Sigmoid colon (tissue), 7 donors: Measurements from ENCODE around the gene RNU7-1. TPM values are rescaled to one million over a fixed set of nuclear protein-coding genes. Genes with fewer than 3 reads are reported as not detected.

Source experiments
- DNase-seq: peaks from one replicate; pipeline ENCODE4 v3.0.0-alpha.2; 2019
- H3K27ac ChIP-seq, 4 donors: fragments of 200-600 bp; sonication (generic); one replicate each; pipeline ENCODE4 v1.5.1; 2016 to 2019; ENCODE audit warnings: mild to moderate bottlenecking in 1 of 4
- H3K27me3 ChIP-seq, 3 donors: fragments of 200-600 bp; sonication (generic); one replicate each; pipeline ENCODE4 v1.5.1; 2019; ENCODE audit warnings: mild to moderate bottlenecking in 1 of 3
- H3K36me3 ChIP-seq, 4 donors: fragments of 200-600 bp; sonication (generic); one replicate each; pipeline ENCODE4 v1.5.1; 2016 to 2019
- H3K4me1 ChIP-seq, 4 donors: fragments of 200-600 bp; sonication (generic); one replicate each; pipeline ENCODE4 v1.5.1; 2017 to 2019
- H3K4me3 ChIP-seq, 4 donors: fragments of 200-600 bp; sonication (generic); one replicate each; pipeline ENCODE4 v1.5.1; 2017 to 2019; ENCODE audit warnings: mild to moderate bottlenecking in 2 of 4, moderate library complexity in 1 of 4
- H3K9me3 ChIP-seq, 4 donors: fragments of 200-600 bp in 3 of 4; sonication (generic) in 3 of 4; one replicate each; pipeline versions ENCODE4 v1.5.1 to v1.6.1; 2013 to 2019
- CTCF ChIP-seq, 4 experiments: fragments of 450-650 bp in 3 of 4; fragments of 200-600 bp in 1 of 4; IDR thresholded peaks; one replicate each; pipeline ENCODE4 v1.5.1; 2016 to 2019; ENCODE audit warnings: antibody characterized with exemption in 4 of 4, mild to moderate bottlenecking in 3 of 4, moderate library complexity in 2 of 4
- EP300 ChIP-seq, 4 donors: sonication (generic); formaldehyde crosslinking; IDR thresholded peaks; one replicate each; pipeline ENCODE4 v1.6.1; 2017; ENCODE audit warnings: antibody characterized with exemption in 4 of 4
- POLR2A ChIP-seq, 2 donors: fragments of 450-650 bp; IDR thresholded peaks; one replicate each; pipeline ENCODE4 v1.6.1; 2016; ENCODE audit warnings: antibody characterized with exemption in 2 of 2, mild to moderate bottlenecking in 2 of 2, moderate library complexity in 2 of 2
- POLR2AphosphoS5 ChIP-seq, 4 donors: sonication (generic); formaldehyde crosslinking; IDR thresholded peaks; one replicate each; pipeline ENCODE4 v1.6.1; 2017; ENCODE audit warnings: antibody characterized with exemption in 4 of 4
- WGBS, 2 donors: extraction: QIAGEN DNeasy Blood & Tissue Kit; methylation state at CpG; one replicate each; pipeline ENCODE4 v1.1.7; 2013; 5-methylcytosine and 5-hydroxymethylcytosine counted together
- intact Hi-C: fragments of 100-400 bp; cut with DNase I; formaldehyde crosslinking; loops from one replicate; pipeline ENCODE4 v1.15.1; 2023
- polyA plus RNA-seq, 3 donors: library from polyadenylated mRNA; stranded (reverse); fragments of 200-250 nt; gene quantifications; one replicate each; pipeline ENCODE4 v1.2.3, GENCODE V29; 2013
- total RNA-seq, 4 donors: library from RNA; depleted of rRNA; stranded (reverse); fragments of >200 nt; gene quantifications; one replicate each; pipeline ENCODE4 v1.1.0, GENCODE V29; 2016
- donor health status: healthy with polysubstance abuse.
- donor health status: Bipolar disorder and iron deficiency.
- donor health status: healthy.

RNU7-1 gene
- total and polyA plus RNA-seq, 7 donors: not detected

DNA sequence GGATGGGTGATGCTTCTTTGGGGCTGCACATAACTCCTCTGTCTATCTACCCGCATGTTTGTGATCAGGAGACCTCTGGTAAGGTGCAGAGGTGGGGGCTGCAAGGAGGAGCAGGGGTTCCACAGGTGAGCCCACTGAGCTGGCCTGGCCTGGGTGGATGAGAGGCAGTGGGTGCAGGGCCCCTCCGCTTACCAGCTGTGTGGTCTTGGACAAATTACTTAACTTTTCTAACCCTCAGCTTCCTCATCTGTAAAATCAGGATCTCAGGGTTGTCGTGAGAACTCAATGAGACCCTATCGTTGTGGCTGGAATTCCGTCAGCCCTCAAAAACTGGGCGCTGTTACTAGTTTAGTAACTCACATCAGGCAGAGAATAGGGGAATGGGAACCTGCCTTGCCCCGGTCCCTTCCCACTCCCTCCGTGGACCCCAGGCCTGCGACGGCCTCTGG is 15.0 kb downstream of the RNU7-1 start:
- Histone ChIP-seq H3K9me3 (no peaks in the 10 kb centered on the region), H3K4me3 (no peak overlapping the region), H3K4me1 (peaks cover 0 to 36% (median 26%) of the 10 kb centered on the region in 4 donors), H3K27me3 (no peaks in the 10 kb centered on the region), H3K27ac (peak overlapping the region in 1 of 4 donors; percentile 50), H3K36me3 (no peaks in the 10 kb centered on the region)
- peak; percentile 62 for DNase-seq
- intact Hi-C loops: no loop called here
- TF ChIP-seq CTCF (IDR thresholded peaks at IDR 0.05): no peak
- no peak for TF ChIP-seq POLR2A (IDR thresholded peaks at IDR 0.05)
- no peak for TF ChIP-seq EP300 (IDR thresholded peaks at IDR 0.05)
- TF ChIP-seq POLR2AphosphoS5 (IDR thresholded peaks at IDR 0.05): no peak
- WGBS, 2 donors: 48 to 84% methylated on average over 10 of the region's 10 CpGs

DNA sequence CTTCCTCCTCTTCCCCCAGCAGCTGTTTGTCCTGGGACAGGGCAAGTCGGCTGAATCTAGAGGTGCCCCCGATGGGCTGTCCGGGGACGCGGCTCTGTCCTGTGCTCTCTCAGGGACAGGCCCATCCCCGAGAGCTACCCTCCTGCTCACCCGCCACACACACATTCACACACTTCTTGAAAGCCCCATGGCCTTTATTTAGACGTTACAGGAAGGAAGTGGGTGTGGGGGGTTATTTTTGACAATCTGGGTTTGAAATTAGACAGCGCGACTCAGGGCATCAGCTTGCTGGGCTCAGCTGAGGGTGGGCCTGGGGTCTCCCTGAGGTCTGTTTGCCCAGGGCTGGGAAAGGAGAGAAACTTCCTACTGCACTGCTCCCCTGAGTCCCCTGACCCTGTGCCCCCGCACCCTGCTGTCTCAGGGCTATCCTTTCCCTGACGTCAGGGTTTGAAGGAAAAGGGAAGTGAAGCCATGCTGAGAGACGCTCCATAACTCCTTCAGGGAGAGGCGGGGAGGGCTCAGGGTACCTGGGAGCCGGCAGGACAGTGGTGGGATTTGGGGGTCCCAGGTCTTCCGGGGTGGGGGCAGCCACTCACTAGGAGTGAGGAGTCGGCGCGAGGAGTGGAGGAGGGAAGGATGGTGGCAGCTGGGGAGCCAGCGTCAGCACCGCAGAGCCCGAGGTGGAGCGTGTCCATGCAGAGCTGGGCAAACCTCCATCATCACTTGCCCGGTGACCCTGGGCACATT is 15.6 kb downstream of the RNU7-1 start:
- Histone ChIP-seq H3K9me3 (no peaks in the 10 kb centered on the region), H3K36me3 (no peaks in the 10 kb centered on the region), H3K27me3 (no peaks in the 10 kb centered on the region), H3K27ac (peak overlapping the region in 1 of 4 donors; percentile 50), H3K4me3 (no peak overlapping the region), H3K4me1 (peaks cover 0 to 36% (median 25%) of the 10 kb centered on the region in 4 donors)
- DNase-seq: peak; percentile 68
- WGBS, 2 donors: 44 to 84% methylated on average over 24 of the region's 24 CpGs
- TF ChIP-seq CTCF (IDR thresholded peaks at IDR 0.05) (no peak), POLR2AphosphoS5 (IDR thresholded peaks at IDR 0.05) (no peak), POLR2A (IDR thresholded peaks at IDR 0.05) (no peak), EP300 (IDR thresholded peaks at IDR 0.05) (no peak)
- intact Hi-C loops: no loop called here

DNA sequence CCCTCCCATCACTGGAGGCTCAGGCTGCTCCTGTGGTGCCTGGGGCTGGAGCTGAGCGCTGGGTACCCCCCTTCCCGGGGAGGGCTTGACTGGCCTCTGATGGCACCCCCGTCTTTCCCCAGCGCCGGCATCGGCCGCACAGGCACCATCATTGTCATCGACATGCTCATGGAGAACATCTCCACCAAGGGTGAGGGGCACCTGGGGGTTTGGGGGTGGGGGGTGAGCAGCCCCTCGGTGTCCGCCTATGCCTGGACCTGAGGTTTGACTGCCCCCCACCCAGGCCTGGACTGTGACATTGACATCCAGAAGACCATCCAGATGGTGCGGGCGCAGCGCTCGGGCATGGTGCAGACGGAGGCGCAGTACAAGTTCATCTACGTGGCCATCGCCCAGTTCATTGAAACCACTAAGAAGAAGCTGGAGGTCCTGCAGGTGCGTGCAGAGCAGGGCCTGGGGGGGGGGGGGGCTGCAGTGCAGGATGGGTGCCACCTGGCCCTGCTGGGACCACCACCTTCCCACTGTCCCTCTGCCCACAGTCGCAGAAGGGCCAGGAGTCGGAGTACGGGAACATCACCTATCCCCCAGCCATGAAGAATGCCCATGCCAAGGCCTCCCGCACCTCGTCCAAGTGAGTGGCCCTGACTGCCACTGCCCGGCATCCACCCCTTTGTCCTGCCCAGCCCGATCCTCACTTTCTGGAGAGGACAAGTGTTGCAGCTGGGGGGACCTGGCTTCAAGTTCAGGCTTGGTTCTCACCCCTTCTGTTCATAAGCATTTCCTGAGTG is 16.4 kb downstream of the RNU7-1 start:
- Histone ChIP-seq H3K9me3 (no peaks in the 10 kb centered on the region), H3K4me1 (peaks cover 0 to 42% (median 29%) of the 10 kb centered on the region in 4 donors), H3K4me3 (no peak overlapping the region), H3K27me3 (no peaks in the 10 kb centered on the region), H3K36me3 (no peaks in the 10 kb centered on the region), H3K27ac (peak overlapping the region in 1 of 4 donors; percentile 81)
- TF ChIP-seq POLR2A (IDR thresholded peaks at IDR 0.05) (no peak), CTCF (IDR thresholded peaks at IDR 0.05) (no peak), EP300 (IDR thresholded peaks at IDR 0.05) (no peak)
- 89 to 91% methylated on average over 26 of the region's 26 CpGs for WGBS, 2 donors
- intact Hi-C loops: no loop called here
- DNase-seq: peak; percentile 64

GRCh38 chr12:6960593-6961277 is 17.1 kb downstream of the RNU7-1 start:
- Histone ChIP-seq H3K4me3 (peak overlapping the region in 1 of 4 donors; percentile 11), H3K27me3 (no peaks in the 10 kb centered on the region), H3K27ac (peak overlapping the region; percentile 64 to 86 (median 82)), H3K4me1 (peaks cover 0 to 48% (median 31%) of the 10 kb centered on the region in 4 donors), H3K9me3 (no peaks in the 10 kb centered on the region), H3K36me3 (peaks cover 5 to 7% (median 6%) of the 10 kb centered on the region in 4 donors)
- intact Hi-C loops: no loop called here
- 66 to 70% methylated on average over 13 of the region's 13 CpGs for WGBS, 2 donors
- TF ChIP-seq POLR2A (IDR thresholded peaks at IDR 0.05) (no peak), EP300 (IDR thresholded peaks at IDR 0.05) (no peak), CTCF (IDR thresholded peaks at IDR 0.05) (no peak), POLR2AphosphoS5 (IDR thresholded peaks at IDR 0.05) (no peak)
- peak; percentile 70 for DNase-seq
